Gastroesophageal sphincter (tissue), 3 donors: ENCODE data around the gene RIMBP3C.

Source experiments
- CTCF ChIP-seq, 4 experiments: fragments of 200-600 bp in 2 of 4; fragments of 450-650 bp in 2 of 4; sonication (generic) in 1 of 4; IDR thresholded peaks; one replicate each; pipeline ENCODE4 v1.5.1; 2017 to 2019; ENCODE audit warnings: antibody characterized with exemption in 4 of 4, mild to moderate bottlenecking in 2 of 4, moderate library complexity in 2 of 4
- POLR2AphosphoS5 ChIP-seq: sonication (generic); formaldehyde crosslinking; IDR thresholded peaks from one replicate; pipeline ENCODE4 v1.6.1; 2017; ENCODE audit warnings: antibody characterized with exemption

- no peak for TF ChIP-seq CTCF (IDR thresholded peaks at IDR 0.05)
- no peak for TF ChIP-seq POLR2AphosphoS5
These were observed 40.4 kb upstream of the RIMBP3C start for GRCh38 chr22:21591695-21592094.
